Vagina (tissue), 2 donors: ENCODE measurements around the gene TSC22D1. TPM values are rescaled to one million over a fixed set of nuclear protein-coding genes. Genes with fewer than 3 reads are reported as not detected.

ENCODE experiments used
- DNase-seq, 2 donors: peaks; one replicate each; pipeline ENCODE4 v3.0.0-alpha.2; 2017; ENCODE audit errors: extremely low spot score in 2 of 2
- H3K27ac ChIP-seq: fragments of 200-600 bp; sonication (generic); one replicate; pipeline ENCODE4 v1.5.1; 2019
- H3K27me3 ChIP-seq: fragments of 200-600 bp; sonication (generic); one replicate; pipeline ENCODE4 v1.5.1; 2019
- H3K36me3 ChIP-seq, 2 donors: fragments of 200-600 bp; sonication (generic); one replicate each; pipeline ENCODE4 v1.5.1; 2017 to 2019
- H3K4me1 ChIP-seq: fragments of 200-600 bp; sonication (generic); one replicate; pipeline ENCODE4 v1.5.1; 2019
- H3K4me3 ChIP-seq, 2 donors: fragments of 200-600 bp; sonication (generic); 1 replicate in 1 of 2; 2 replicates in 1 of 2; pipeline ENCODE4 v1.5.1; 2016 to 2019
- H3K9me3 ChIP-seq: fragments of 200-600 bp; sonication (generic); one replicate; pipeline ENCODE4 v1.5.1; 2019
- CTCF ChIP-seq, 3 experiments: fragments of 450-650 bp in 2 of 3; fragments of 200-600 bp in 1 of 3; sonication (generic) in 1 of 3; IDR thresholded peaks; one replicate each; pipeline ENCODE4 v1.5.1; 2017 to 2019; ENCODE audit warnings: antibody characterized with exemption in 3 of 3, mild to moderate bottlenecking in 2 of 3, moderate library complexity in 2 of 3
- POLR2A ChIP-seq, 2 donors: fragments of 450-650 bp; IDR thresholded peaks; one replicate each; pipeline ENCODE4 v1.6.1; 2017; ENCODE audit warnings: antibody characterized with exemption in 2 of 2, mild to moderate bottlenecking in 2 of 2, moderate library complexity in 2 of 2
- POLR2AphosphoS5 ChIP-seq, 2 donors: sonication (generic); formaldehyde crosslinking; IDR thresholded peaks; one replicate each; pipeline ENCODE4 v1.9.0; 2017; ENCODE audit warnings: antibody characterized with exemption in 2 of 2, mild to moderate bottlenecking in 2 of 2, low read depth in 1 of 2; ENCODE audit not compliant: insufficient read depth in 1 of 2
- intact Hi-C: fragments of 100-400 bp; cut with DNase I; formaldehyde crosslinking; loops from one replicate; pipeline ENCODE4 v1.15.1; 2023
- total RNA-seq: library from RNA; depleted of rRNA; stranded (reverse); fragments of >200 nt; gene quantifications from one replicate; pipeline ENCODE4 v1.2.3, GENCODE V29; 2016

Gene TSC22D1
- total RNA-seq, 1 donor from 2014 or later, result 117 TPM

GRCh38 chr13:44561351-44561750 lies 14.8 kb downstream of the TSC22D1 start:
- no peaks in the 10 kb centered on the region for H3K27me3 ChIP-seq
- TF ChIP-seq CTCF (IDR thresholded peaks at IDR 0.05) (no peak), POLR2AphosphoS5 (IDR thresholded peaks at IDR 0.05; ENCODE audit: insufficient read depth in 1 of 2, low read depth in 1 of 2) (no peak), POLR2A (IDR thresholded peaks at IDR 0.05) (no peak)
- H3K27ac ChIP-seq, result no peak overlapping the region
- intact Hi-C loops, result no loop called here
- peaks cover under 1% of the 10 kb centered on the region for H3K4me1 ChIP-seq
- no peak for DNase-seq
- H3K4me3 ChIP-seq, result no peak overlapping the region
- H3K36me3 ChIP-seq, result no peaks in the 10 kb centered on the region
- no peaks in the 10 kb centered on the region for H3K9me3 ChIP-seq

- no peak for DNase-seq
- no peaks in the 10 kb centered on the region for H3K27me3 ChIP-seq
- H3K9me3 ChIP-seq, result no peaks in the 10 kb centered on the region
- TF ChIP-seq POLR2A (IDR thresholded peaks at IDR 0.05), result no peak
- no peak for TF ChIP-seq CTCF (IDR thresholded peaks at IDR 0.05)
- no peak for TF ChIP-seq POLR2AphosphoS5 (IDR thresholded peaks at IDR 0.05; ENCODE audit: insufficient read depth in 1 of 2, low read depth in 1 of 2)
- H3K4me3 ChIP-seq, result no peak overlapping the region
- no peaks in the 10 kb centered on the region for H3K36me3 ChIP-seq
- intact Hi-C loops, result no loop called here
- H3K27ac ChIP-seq, result no peak overlapping the region
- no peaks in the 10 kb centered on the region for H3K4me1 ChIP-seq
Measured at GRCh38 chr13:44557986-44558385, 18.1 kb downstream of the TSC22D1 start.

DNA sequence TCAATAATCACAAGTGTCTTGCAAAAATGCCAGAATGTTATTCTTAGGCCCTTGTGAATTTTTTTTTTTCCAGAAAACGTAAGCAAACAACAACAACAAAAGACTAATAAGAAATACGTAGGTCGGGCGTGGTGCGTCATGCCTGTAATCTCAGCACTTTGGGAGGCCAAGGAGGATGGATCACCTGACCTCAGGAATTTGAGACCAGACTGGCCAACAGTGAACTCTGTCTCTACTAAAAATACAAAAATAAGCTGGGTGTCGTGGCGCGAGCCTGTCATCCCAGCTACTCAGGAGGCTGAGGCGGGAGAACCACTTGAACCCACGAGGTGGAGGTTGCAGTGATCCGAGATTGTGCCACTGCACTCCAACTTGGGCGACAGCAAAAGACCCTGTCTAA lies 20.9 kb downstream of the TSC22D1 start:
- intact Hi-C loops, result no loop called here
- H3K27ac ChIP-seq, result no peak overlapping the region
- DNase-seq, result no peak
- no peaks in the 10 kb centered on the region for H3K4me1 ChIP-seq
- no peaks in the 10 kb centered on the region for H3K27me3 ChIP-seq
- H3K36me3 ChIP-seq, result no peaks in the 10 kb centered on the region
- H3K9me3 ChIP-seq, result no peaks in the 10 kb centered on the region
- no peak overlapping the region for H3K4me3 ChIP-seq
- TF ChIP-seq POLR2A (IDR thresholded peaks at IDR 0.05) (no peak), POLR2AphosphoS5 (IDR thresholded peaks at IDR 0.05; ENCODE audit: insufficient read depth in 1 of 2, low read depth in 1 of 2) (no peak), CTCF (IDR thresholded peaks at IDR 0.05) (no peak)

GRCh38 chr13:44549476-44549875 lies 26.7 kb downstream of the TSC22D1 start:
- Histone ChIP-seq H3K9me3 (no peaks in the 10 kb centered on the region), H3K4me1 (no peaks in the 10 kb centered on the region), H3K4me3 (no peak overlapping the region), H3K27ac (no peak overlapping the region), H3K27me3 (no peaks in the 10 kb centered on the region), H3K36me3 (no peaks in the 10 kb centered on the region)
- TF ChIP-seq CTCF (IDR thresholded peaks at IDR 0.05) (no peak), POLR2A (IDR thresholded peaks at IDR 0.05) (no peak), POLR2AphosphoS5 (IDR thresholded peaks at IDR 0.05; ENCODE audit: insufficient read depth in 1 of 2, low read depth in 1 of 2) (no peak)
- intact Hi-C loops, result no loop called here
- no peak for DNase-seq

GRCh38 chr13:44546164-44546563 lies 30.0 kb downstream of the TSC22D1 start:
- Histone ChIP-seq H3K4me1 (no peaks in the 10 kb centered on the region), H3K27me3 (no peaks in the 10 kb centered on the region), H3K27ac (no peak overlapping the region), H3K9me3 (no peaks in the 10 kb centered on the region), H3K36me3 (no peaks in the 10 kb centered on the region), H3K4me3 (no peak overlapping the region)
- TF ChIP-seq POLR2AphosphoS5 (IDR thresholded peaks at IDR 0.05; ENCODE audit: insufficient read depth in 1 of 2, low read depth in 1 of 2) (no peak), CTCF (IDR thresholded peaks at IDR 0.05) (no peak), POLR2A (IDR thresholded peaks at IDR 0.05) (no peak)
- intact Hi-C loops, result no loop called here
- DNase-seq, result no peak
